ENCODE results near the gene BCL11B. TPM values are rescaled to one million over a fixed set of nuclear protein-coding genes. Genes with fewer than 3 reads are reported as not detected.

The BCL11B gene
- polyA plus RNA-seq, 4 donors, result 0.45 to 5.1 (median 1.5) TPM

GRCh38 chr14:99316281-99317163 is 44.5 kb upstream of the BCL11B start:
- Histone ChIP-seq H3K9me3 (ENCODE audit: control insufficient read depth in 2 of 2, insufficient read depth in 1 of 2, low read depth in 1 of 2, low read length in 1 of 2) (no peaks in the 10 kb centered on the region), H3K27ac (ENCODE audit: low read depth in 1 of 3, low read length in 2 of 3) (peak overlapping the region; percentile 52 to 88 (median 83)), H3K36me3 (ENCODE audit: control insufficient read depth in 3 of 3, insufficient read depth in 2 of 3, low read depth in 1 of 3, low read length in 3 of 3) (no peaks in the 10 kb centered on the region), H3K4me1 (ENCODE audit: control insufficient read depth in 3 of 3, insufficient read depth in 2 of 3, low read depth in 1 of 3, low read length in 2 of 3) (peaks cover 0 to 49% (median 23%) of the 10 kb centered on the region in 3 donors), H3K4me3 (ENCODE audit: low read depth in 1 of 3, low read length in 3 of 3) (no peak overlapping the region), H3K27me3 (ENCODE audit: control insufficient read depth in 3 of 3, insufficient read depth in 3 of 3, low read length in 3 of 3) (no peaks in the 10 kb centered on the region)
- FAIRE-seq, result no peak
- 18 to 61% (median 47%) methylated on average over 18 of the region's 18 CpGs for WGBS, 3 donors
- peak; percentile 84 to 97 for DNase-seq

DNA sequence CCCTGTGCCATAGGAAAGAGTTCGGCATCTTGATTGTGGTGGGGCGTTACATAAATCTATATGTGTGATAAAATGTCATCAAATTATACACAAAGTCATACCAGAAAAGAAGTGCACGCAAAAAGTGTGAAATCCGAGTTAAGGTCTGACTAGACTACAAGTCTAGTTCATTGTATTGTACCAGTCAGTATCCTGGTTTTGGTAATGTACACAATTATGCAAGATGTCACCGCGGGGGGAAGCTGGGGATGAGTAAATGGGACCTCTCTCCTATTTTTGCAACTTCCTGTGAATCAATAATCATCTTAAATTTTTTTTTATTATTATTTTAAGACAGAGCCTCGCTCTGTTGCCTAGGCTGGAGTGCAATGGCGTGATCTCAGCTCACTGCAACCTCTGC is 43.2 kb upstream of the BCL11B start:
- Histone ChIP-seq H3K36me3 (ENCODE audit: control insufficient read depth in 3 of 3, insufficient read depth in 2 of 3, low read depth in 1 of 3, low read length in 3 of 3) (no peaks in the 10 kb centered on the region), H3K4me3 (ENCODE audit: low read depth in 1 of 3, low read length in 3 of 3) (no peak overlapping the region), H3K27ac (ENCODE audit: low read depth in 1 of 3, low read length in 2 of 3) (no peak overlapping the region), H3K27me3 (ENCODE audit: control insufficient read depth in 3 of 3, insufficient read depth in 3 of 3, low read length in 3 of 3) (no peaks in the 10 kb centered on the region), H3K9me3 (ENCODE audit: control insufficient read depth in 2 of 2, insufficient read depth in 1 of 2, low read depth in 1 of 2, low read length in 1 of 2) (peaks cover 0 to 6% of the 10 kb centered on the region in 2 donors), H3K4me1 (ENCODE audit: control insufficient read depth in 3 of 3, insufficient read depth in 2 of 3, low read depth in 1 of 3, low read length in 2 of 3) (peaks cover 0 to 43% (median 20%) of the 10 kb centered on the region in 3 donors)
- FAIRE-seq (no peak), DNase-seq (no peak)
- WGBS, 3 donors, result 70 to 82% (median 75%) methylated on average over 8 of the region's 8 CpGs

DNA sequence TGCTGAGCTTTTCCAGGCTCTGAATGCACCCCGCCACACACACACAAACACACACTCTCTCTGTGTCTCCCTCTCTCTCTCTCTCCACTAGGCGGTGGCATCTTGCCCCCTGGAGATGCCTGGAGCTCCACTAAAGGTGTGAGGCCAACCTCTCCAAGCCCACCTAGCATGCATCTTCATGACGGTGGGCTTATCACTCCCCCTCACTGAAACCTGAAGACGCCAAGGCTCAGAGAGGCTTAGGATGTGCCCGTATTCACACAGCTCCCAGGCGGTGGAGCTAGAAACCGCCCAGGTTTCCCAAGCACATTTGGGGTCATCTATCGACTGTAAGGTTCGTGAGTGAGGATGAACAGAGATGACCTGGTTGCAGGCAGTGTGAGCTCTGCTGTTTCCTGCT is 42.6 kb upstream of the BCL11B start:
- FAIRE-seq (no peak), DNase-seq (no peak)
- WGBS, 3 donors, result 81 to 95% (median 89%) methylated on average over 9 of the region's 9 CpGs
- Histone ChIP-seq H3K9me3 (ENCODE audit: control insufficient read depth in 2 of 2, insufficient read depth in 1 of 2, low read depth in 1 of 2, low read length in 1 of 2) (peaks cover 0 to 8% of the 10 kb centered on the region in 2 donors), H3K4me3 (ENCODE audit: low read depth in 1 of 3, low read length in 3 of 3) (no peak overlapping the region), H3K27me3 (ENCODE audit: control insufficient read depth in 3 of 3, insufficient read depth in 3 of 3, low read length in 3 of 3) (no peaks in the 10 kb centered on the region), H3K36me3 (ENCODE audit: control insufficient read depth in 3 of 3, insufficient read depth in 2 of 3, low read depth in 1 of 3, low read length in 3 of 3) (no peaks in the 10 kb centered on the region), H3K27ac (ENCODE audit: low read depth in 1 of 3, low read length in 2 of 3) (no peak overlapping the region), H3K4me1 (ENCODE audit: control insufficient read depth in 3 of 3, insufficient read depth in 2 of 3, low read depth in 1 of 3, low read length in 2 of 3) (peaks cover 0 to 38% (median 19%) of the 10 kb centered on the region in 3 donors)

GRCh38 chr14:99313234-99313633 is 41.2 kb upstream of the BCL11B start:
- Histone ChIP-seq H3K36me3 (ENCODE audit: control insufficient read depth in 3 of 3, insufficient read depth in 2 of 3, low read depth in 1 of 3, low read length in 3 of 3) (no peaks in the 10 kb centered on the region), H3K4me3 (ENCODE audit: low read depth in 1 of 3, low read length in 3 of 3) (no peak overlapping the region), H3K27ac (ENCODE audit: low read depth in 1 of 3, low read length in 2 of 3) (no peak overlapping the region), H3K27me3 (ENCODE audit: control insufficient read depth in 3 of 3, insufficient read depth in 3 of 3, low read length in 3 of 3) (no peaks in the 10 kb centered on the region), H3K4me1 (ENCODE audit: control insufficient read depth in 3 of 3, insufficient read depth in 2 of 3, low read depth in 1 of 3, low read length in 2 of 3) (peaks cover 0 to 29% (median 13%) of the 10 kb centered on the region in 3 donors), H3K9me3 (ENCODE audit: control insufficient read depth in 2 of 2, insufficient read depth in 1 of 2, low read depth in 1 of 2, low read length in 1 of 2) (peaks cover 0 to 10% of the 10 kb centered on the region in 2 donors)
- no peak for DNase-seq
- WGBS, 3 donors, result 88 to 94% (median 88%) methylated on average over 1 of the region's 1 CpG
- FAIRE-seq, result no peak

DNA sequence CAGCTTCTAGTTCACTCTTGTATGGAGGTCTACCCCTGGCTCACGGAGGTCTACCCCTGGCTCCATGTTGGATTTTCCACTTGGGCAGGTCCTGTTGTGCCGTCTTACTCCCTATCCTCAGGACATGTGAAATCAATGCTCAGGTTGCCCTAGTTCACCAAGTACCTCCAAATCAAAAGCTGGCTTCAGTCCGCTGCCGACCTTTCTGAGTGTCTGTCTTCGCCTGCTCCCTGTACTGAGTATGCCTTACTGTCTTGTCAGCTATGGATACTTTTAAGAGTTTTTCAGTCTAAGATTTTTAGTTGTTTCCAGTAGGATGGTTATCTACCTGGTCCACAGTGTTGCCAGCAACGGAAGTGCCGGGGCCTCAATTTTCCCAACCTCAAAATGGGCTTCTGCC is 40.1 kb upstream of the BCL11B start:
- FAIRE-seq (no peak), DNase-seq (no peak)
- H3K9me3 ChIP-seq (ENCODE audit: control insufficient read depth in 2 of 2, insufficient read depth in 1 of 2, low read depth in 1 of 2, low read length in 1 of 2), result peaks cover 0 to 10% of the 10 kb centered on the region in 2 donors
- no peaks in the 10 kb centered on the region for H3K27me3 ChIP-seq (ENCODE audit: control insufficient read depth in 3 of 3, insufficient read depth in 3 of 3, low read length in 3 of 3)
- no peak overlapping the region for H3K27ac ChIP-seq (ENCODE audit: low read depth in 1 of 3, low read length in 2 of 3)
- 95 to 99% (median 98%) methylated on average over 7 of the region's 7 CpGs for WGBS, 3 donors
- peaks cover 0 to 18% (median 5%) of the 10 kb centered on the region in 3 donors for H3K4me1 ChIP-seq (ENCODE audit: control insufficient read depth in 3 of 3, insufficient read depth in 2 of 3, low read depth in 1 of 3, low read length in 2 of 3)
- no peak overlapping the region for H3K4me3 ChIP-seq (ENCODE audit: low read depth in 1 of 3, low read length in 3 of 3)
- H3K36me3 ChIP-seq (ENCODE audit: control insufficient read depth in 3 of 3, insufficient read depth in 2 of 3, low read depth in 1 of 3, low read length in 3 of 3), result no peaks in the 10 kb centered on the region

DNA sequence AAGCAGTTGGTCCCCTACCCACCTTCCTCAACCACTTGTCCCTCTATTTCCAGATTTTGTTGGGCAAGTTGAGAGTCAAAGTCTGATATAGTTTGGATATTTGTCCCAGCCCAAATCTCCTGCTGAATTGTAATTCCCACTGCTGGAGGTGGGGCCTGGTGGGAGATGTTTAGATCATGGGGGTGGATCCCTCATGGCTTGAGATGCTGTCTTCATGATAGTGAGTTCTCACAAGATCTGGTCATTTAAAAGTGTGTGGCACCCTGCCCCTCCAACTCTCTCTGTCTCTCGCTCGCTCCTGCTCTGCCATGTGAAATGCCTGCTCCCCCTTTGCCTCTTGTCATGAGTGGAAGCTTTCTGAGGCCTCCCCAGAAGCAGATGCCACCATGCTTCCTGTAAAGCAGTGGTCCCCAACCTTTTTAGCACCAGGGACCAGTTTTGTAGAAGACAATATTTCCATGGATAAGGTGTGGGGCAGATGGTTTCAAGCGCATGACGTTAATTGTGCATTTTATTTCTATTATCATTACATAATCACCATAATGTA is 37.3 kb upstream of the BCL11B start:
- no peak overlapping the region for H3K27ac ChIP-seq (ENCODE audit: low read depth in 1 of 3, low read length in 2 of 3)
- WGBS, 3 donors, result 94 to 95% (median 94%) methylated on average over 4 of the region's 4 CpGs
- no peak for DNase-seq
- no peaks in the 10 kb centered on the region for H3K4me1 ChIP-seq (ENCODE audit: control insufficient read depth in 3 of 3, insufficient read depth in 2 of 3, low read depth in 1 of 3, low read length in 2 of 3)
- no peak for FAIRE-seq
- H3K36me3 ChIP-seq (ENCODE audit: control insufficient read depth in 3 of 3, insufficient read depth in 2 of 3, low read depth in 1 of 3, low read length in 3 of 3), result no peaks in the 10 kb centered on the region
- peaks cover 0 to 10% of the 10 kb centered on the region in 2 donors for H3K9me3 ChIP-seq (ENCODE audit: control insufficient read depth in 2 of 2, insufficient read depth in 1 of 2, low read depth in 1 of 2, low read length in 1 of 2)
- H3K4me3 ChIP-seq (ENCODE audit: low read depth in 1 of 3, low read length in 3 of 3), result no peak overlapping the region
- H3K27me3 ChIP-seq (ENCODE audit: control insufficient read depth in 3 of 3, insufficient read depth in 3 of 3, low read length in 3 of 3), result no peaks in the 10 kb centered on the region

DNA sequence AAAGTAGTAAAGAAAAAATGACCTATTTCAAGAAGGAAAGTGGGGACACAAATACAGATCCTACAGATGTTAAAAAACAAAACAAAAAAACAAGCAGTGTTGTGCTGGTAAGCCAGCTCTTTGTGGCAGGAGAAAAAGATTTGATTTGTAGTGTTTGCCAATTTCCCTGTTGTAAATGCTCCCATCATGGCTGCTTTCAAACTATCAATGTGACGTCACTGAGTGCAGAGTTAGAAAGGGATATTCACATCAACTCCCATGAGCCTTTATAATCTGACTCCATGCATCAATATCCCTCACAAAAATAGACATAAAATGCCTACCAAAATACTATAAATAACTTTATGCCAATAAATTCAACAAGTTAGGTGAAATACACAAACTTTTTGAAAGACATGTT is 32.2 kb upstream of the BCL11B start:
- 75 to 88% (median 77%) methylated on average over 1 of the region's 1 CpG for WGBS, 3 donors
- DNase-seq, result no peak
- FAIRE-seq, result no peak

DNA sequence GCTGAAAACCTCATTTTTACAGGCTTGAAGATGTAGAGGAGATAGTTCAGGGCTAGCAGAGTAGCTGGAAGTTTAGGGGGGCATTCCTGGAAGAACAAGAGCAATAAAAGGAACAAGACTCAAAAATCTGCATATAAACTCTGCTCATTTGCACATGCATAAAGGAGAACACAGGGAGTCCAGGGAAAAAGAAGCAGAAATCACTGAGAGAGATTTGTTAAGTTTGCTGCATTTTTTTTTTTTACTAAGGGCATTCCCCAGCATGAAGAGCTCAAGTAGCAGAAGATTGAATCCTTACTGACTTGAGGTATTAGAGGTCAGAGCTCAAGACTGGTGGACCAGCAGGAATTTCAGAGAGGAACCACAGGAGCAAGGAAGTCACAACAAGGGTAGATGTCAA is 28.2 kb upstream of the BCL11B start:
- no peaks in the 10 kb centered on the region for H3K36me3 ChIP-seq (ENCODE audit: control insufficient read depth in 3 of 3, insufficient read depth in 2 of 3, low read depth in 1 of 3, low read length in 3 of 3)
- no peak for DNase-seq
- H3K4me3 ChIP-seq (ENCODE audit: low read depth in 1 of 3, low read length in 3 of 3), result no peak overlapping the region
- no peak for FAIRE-seq
- no peak overlapping the region for H3K27ac ChIP-seq (ENCODE audit: low read depth in 1 of 3, low read length in 2 of 3)
- H3K9me3 ChIP-seq (ENCODE audit: control insufficient read depth in 2 of 2, insufficient read depth in 1 of 2, low read depth in 1 of 2, low read length in 1 of 2), result peaks cover 0 to 6% of the 10 kb centered on the region in 2 donors
- no peaks in the 10 kb centered on the region for H3K4me1 ChIP-seq (ENCODE audit: control insufficient read depth in 3 of 3, insufficient read depth in 2 of 3, low read depth in 1 of 3, low read length in 2 of 3)
- H3K27me3 ChIP-seq (ENCODE audit: control insufficient read depth in 3 of 3, insufficient read depth in 3 of 3, low read length in 3 of 3), result peaks cover 0 to 4% (median 0%) of the 10 kb centered on the region in 3 donors

More for the DNA sequence above, 32.2 kb upstream of the BCL11B start:
- H3K27me3 ChIP-seq (ENCODE audit: control insufficient read depth in 3 of 3, insufficient read depth in 3 of 3, low read length in 3 of 3), result no peaks in the 10 kb centered on the region
- H3K4me3 ChIP-seq (ENCODE audit: low read depth in 1 of 3, low read length in 3 of 3), result no peak overlapping the region
- no peak overlapping the region for H3K27ac ChIP-seq (ENCODE audit: low read depth in 1 of 3, low read length in 2 of 3)
- no peaks in the 10 kb centered on the region for H3K36me3 ChIP-seq (ENCODE audit: control insufficient read depth in 3 of 3, insufficient read depth in 2 of 3, low read depth in 1 of 3, low read length in 3 of 3)
- H3K9me3 ChIP-seq (ENCODE audit: control insufficient read depth in 2 of 2, insufficient read depth in 1 of 2, low read depth in 1 of 2, low read length in 1 of 2), result peaks cover 0 to 6% of the 10 kb centered on the region in 2 donors
- no peaks in the 10 kb centered on the region for H3K4me1 ChIP-seq (ENCODE audit: control insufficient read depth in 3 of 3, insufficient read depth in 2 of 3, low read depth in 1 of 3, low read length in 2 of 3)
